Stimulated activated CD4-positive, alpha-beta T cell treated with anti-CD3 and anti-CD28 coated beads, TNF-alpha, amount 100 ng/mL, for 4 hours (primary cell): ENCODE data around the gene SELPLG.
"Not testable (repeated sequence)": the region's sequence is repeated elsewhere in the genome, so short reads cannot be mapped to it uniquely, and the experiment has no call there.

ENCODE experiments used
- DNase-seq, 3 experiments: peaks; one replicate each; pipeline ENCODE4 v3.0.0-alpha.2; 2020; ENCODE audit warnings: low read depth in 3 of 3

SELPLG gene

GRCh38 chr12:108633534-108634248, at the start of gene SELPLG:
SELPLG (minus strand) TSS chr12:108633894; CDS start chr12:108624307, 9,587 bp downstream.
- DNase-seq: peak; percentile 47 to 76 (median 66)

GRCh38 chr12:108681317-108681716, 47.6 kb upstream of the SELPLG start:
- no peak for DNase-seq

GRCh38 chr12:108679106-108679681, 45.5 kb upstream of the SELPLG start:
- DNase-seq: no peak

- DNase-seq: no peak
Measured at GRCh38 chr12:108678104-108678730, 44.5 kb upstream of the SELPLG start.

- no peak for DNase-seq
Measured at GRCh38 chr12:108677381-108677780, 43.7 kb upstream of the SELPLG start.

GRCh38 chr12:108676707-108677106, 43.0 kb upstream of the SELPLG start:
- DNase-seq: no peak

- no peak for DNase-seq
Measured at GRCh38 chr12:108675792-108676191, 42.1 kb upstream of the SELPLG start.

GRCh38 chr12:108672054-108672453, 38.4 kb upstream of the SELPLG start:
- no peak for DNase-seq

GRCh38 chr12:108671110-108671509, 37.4 kb upstream of the SELPLG start:
- no peak for DNase-seq

- no peak for DNase-seq
Measured at GRCh38 chr12:108670066-108670631, 36.5 kb upstream of the SELPLG start.

- DNase-seq: no peak
Measured at GRCh38 chr12:108668542-108668941, 34.8 kb upstream of the SELPLG start.

- no peak for DNase-seq
Measured at GRCh38 chr12:108668063-108668462, 34.4 kb upstream of the SELPLG start.

- DNase-seq: no peak
Measured at GRCh38 chr12:108667349-108667748, 33.7 kb upstream of the SELPLG start.

GRCh38 chr12:108666401-108666881, 32.7 kb upstream of the SELPLG start:
- DNase-seq: no peak

GRCh38 chr12:108665608-108666202, 32.0 kb upstream of the SELPLG start:
- DNase-seq: no peak

GRCh38 chr12:108664338-108665258, 30.9 kb upstream of the SELPLG start:
- peak; percentile 44 to 79 (median 72) for DNase-seq

- DNase-seq: no peak
Measured at GRCh38 chr12:108663324-108664015, 29.8 kb upstream of the SELPLG start.

GRCh38 chr12:108658115-108658514, 24.4 kb upstream of the SELPLG start:
- DNase-seq: not testable (repeated sequence)

- no peak for DNase-seq
Measured at GRCh38 chr12:108657130-108657745, 23.5 kb upstream of the SELPLG start.

GRCh38 chr12:108656247-108656646, 22.6 kb upstream of the SELPLG start:
- not testable (repeated sequence) for DNase-seq
